ENCODE results near the gene LBH. TPM values are rescaled to one million over a fixed set of nuclear protein-coding genes. Genes with fewer than 3 reads are reported as not detected.
A peak's percentile ranks its signal among the peaks of the same experiment; 100 is the strongest.

The LBH gene
- total and polyA plus RNA-seq, 2 experiments from 2014 or later: 17.5 to 30.3 TPM

DNA sequence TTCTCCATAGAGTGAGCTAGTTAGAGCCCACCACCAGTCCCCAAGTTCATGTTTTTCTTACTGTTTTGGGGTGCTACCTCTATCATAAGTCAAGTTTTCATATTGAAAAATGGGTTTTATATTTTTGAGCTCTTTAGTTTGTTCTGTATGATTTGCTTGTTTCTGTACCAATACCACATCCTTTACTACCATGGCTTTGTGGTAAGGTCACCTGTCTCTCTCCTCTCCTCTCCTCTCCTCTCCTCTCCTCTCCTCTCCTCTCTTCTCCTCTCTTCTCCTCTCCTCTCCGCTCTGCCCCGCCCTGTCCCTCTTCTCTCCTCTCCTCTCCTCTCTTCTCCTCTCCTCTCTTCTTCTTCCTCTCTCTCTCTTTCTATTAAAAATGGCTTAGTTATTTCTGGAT is 22.1 kb upstream of the LBH start:
- no peaks in the 10 kb centered on the region for H3K9me3 Mint-ChIP-seq
- Histone ChIP-seq H3F3A (replicated peaks; ENCODE audit: low read depth) (no peaks in the 10 kb centered on the region), H3K4me2 (no peak overlapping the region), H4K20me1 (replicated peaks; ENCODE audit: insufficient read depth) (no peaks in the 10 kb centered on the region), H2AFZ (no peak overlapping the region), H3K9me2 (ENCODE audit: insufficient read depth) (no peaks in the 10 kb centered on the region), H3K27me3 (ENCODE audit: insufficient read depth) (no peaks in the 10 kb centered on the region), H3K79me2 (replicated peaks; ENCODE audit: insufficient read depth) (no peaks in the 10 kb centered on the region), H3K36me3 (ENCODE audit: insufficient read depth) (no peaks in the 10 kb centered on the region), H3K4me3 (no peak overlapping the region), H3K4me1 (ENCODE audit: insufficient read depth) (no peaks in the 10 kb centered on the region), H3K27ac (ENCODE audit: low read depth) (no peak overlapping the region)
- H3K27ac Mint-ChIP-seq: no peak overlapping the region
- H3K27me3 Mint-ChIP-seq (ENCODE audit: insufficient read depth, low read depth, poor library complexity): no peaks in the 10 kb centered on the region
- peaks cover 5% of the 10 kb centered on the region; the same call in 2 of the 3 replicates for H3K4me1 Mint-ChIP-seq
- ATAC-seq (no peak), DNase-seq (ENCODE audit: low spot score) (no peak)
- TF ChIP-seq, protein P1, sequence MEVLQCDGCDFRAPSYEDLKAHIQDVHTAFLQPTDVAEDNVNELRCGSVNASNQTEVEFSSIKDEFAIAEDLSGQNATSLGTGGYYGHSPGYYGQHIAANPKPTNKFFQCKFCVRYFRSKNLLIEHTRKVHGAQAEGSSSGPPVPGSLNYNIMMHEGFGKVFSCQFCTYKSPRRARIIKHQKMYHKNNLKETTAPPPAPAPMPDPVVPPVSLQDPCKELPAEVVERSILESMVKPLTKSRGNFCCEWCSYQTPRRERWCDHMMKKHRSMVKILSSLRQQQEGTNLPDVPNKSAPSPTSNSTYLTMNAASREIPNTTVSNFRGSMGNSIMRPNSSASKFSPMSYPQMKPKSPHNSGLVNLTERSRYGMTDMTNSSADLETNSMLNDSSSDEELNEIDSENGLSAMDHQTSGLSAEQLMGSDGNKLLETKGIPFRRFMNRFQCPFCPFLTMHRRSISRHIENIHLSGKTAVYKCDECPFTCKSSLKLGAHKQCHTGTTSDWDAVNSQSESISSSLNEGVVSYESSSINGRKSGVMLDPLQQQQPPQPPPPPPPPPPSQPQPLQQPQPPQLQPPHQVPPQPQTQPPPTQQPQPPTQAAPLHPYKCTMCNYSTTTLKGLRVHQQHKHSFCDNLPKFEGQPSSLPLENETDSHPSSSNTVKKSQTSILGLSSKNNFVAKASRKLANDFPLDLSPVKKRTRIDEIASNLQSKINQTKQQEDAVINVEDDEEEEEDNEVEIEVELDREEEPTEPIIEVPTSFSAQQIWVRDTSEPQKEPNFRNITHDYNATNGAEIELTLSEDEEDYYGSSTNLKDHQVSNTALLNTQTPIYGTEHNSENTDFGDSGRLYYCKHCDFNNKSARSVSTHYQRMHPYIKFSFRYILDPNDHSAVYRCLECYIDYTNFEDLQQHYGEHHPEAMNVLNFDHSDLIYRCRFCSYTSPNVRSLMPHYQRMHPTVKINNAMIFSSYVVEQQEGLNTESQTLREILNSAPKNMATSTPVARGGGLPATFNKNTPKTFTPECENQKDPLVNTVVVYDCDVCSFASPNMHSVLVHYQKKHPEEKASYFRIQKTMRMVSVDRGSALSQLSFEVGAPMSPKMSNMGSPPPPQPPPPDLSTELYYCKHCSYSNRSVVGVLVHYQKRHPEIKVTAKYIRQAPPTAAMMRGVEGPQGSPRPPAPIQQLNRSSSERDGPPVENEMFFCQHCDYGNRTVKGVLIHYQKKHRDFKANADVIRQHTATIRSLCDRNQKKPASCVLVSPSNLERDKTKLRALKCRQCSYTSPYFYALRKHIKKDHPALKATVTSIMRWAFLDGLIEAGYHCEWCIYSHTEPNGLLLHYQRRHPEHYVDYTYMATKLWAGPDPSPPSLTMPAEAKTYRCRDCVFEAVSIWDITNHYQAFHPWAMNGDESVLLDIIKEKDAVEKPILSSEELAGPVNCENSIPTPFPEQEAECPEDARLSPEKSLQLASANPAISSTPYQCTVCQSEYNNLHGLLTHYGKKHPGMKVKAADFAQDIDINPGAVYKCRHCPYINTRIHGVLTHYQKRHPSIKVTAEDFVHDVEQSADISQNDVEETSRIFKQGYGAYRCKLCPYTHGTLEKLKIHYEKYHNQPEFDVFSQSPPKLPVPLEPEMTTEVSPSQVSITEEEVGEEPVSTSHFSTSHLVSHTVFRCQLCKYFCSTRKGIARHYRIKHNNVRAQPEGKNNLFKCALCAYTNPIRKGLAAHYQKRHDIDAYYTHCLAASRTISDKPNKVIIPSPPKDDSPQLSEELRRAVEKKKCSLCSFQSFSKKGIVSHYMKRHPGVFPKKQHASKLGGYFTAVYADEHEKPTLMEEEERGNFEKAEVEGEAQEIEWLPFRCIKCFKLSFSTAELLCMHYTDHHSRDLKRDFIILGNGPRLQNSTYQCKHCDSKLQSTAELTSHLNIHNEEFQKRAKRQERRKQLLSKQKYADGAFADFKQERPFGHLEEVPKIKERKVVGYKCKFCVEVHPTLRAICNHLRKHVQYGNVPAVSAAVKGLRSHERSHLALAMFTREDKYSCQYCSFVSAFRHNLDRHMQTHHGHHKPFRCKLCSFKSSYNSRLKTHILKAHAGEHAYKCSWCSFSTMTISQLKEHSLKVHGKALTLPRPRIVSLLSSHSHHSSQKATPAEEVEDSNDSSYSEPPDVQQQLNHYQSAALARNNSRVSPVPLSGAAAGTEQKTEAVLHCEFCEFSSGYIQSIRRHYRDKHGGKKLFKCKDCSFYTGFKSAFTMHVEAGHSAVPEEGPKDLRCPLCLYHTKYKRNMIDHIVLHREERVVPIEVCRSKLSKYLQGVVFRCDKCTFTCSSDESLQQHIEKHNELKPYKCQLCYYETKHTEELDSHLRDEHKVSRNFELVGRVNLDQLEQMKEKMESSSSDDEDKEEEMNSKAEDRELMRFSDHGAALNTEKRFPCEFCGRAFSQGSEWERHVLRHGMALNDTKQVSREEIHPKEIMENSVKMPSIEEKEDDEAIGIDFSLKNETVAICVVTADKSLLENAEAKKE (CRISPR knock-in tag; IDR thresholded peaks at IDR 0.05): no peak
- TF ChIP-seq CREB1 (CRISPR knock-in tag; IDR thresholded peaks at IDR 0.05; ENCODE audit: low read depth): no peak
- no peak for TF ChIP-seq EZH2 (IDR thresholded peaks at IDR 0.05; ENCODE audit: low read depth, unreplicated experiment)
- TF ChIP-seq JUNB (IDR thresholded peaks at IDR 0.05; ENCODE audit: unreplicated experiment): no peak
- no peak for TF ChIP-seq STAT1 (IDR thresholded peaks at IDR 0.05; ENCODE audit: unreplicated experiment)
- no peak for TF ChIP-seq NANOG (IDR thresholded peaks at IDR 0.05; ENCODE audit: borderline replicate concordance)
- TF ChIP-seq ZNF331 (CRISPR knock-in tag; IDR thresholded peaks at IDR 0.05; ENCODE audit: low read depth): no peak
- no peaks in the 10 kb centered on the region for H3K36me3 Mint-ChIP-seq (ENCODE audit: low read depth)
- H3K4me3 Mint-ChIP-seq: no peak overlapping the region

DNA sequence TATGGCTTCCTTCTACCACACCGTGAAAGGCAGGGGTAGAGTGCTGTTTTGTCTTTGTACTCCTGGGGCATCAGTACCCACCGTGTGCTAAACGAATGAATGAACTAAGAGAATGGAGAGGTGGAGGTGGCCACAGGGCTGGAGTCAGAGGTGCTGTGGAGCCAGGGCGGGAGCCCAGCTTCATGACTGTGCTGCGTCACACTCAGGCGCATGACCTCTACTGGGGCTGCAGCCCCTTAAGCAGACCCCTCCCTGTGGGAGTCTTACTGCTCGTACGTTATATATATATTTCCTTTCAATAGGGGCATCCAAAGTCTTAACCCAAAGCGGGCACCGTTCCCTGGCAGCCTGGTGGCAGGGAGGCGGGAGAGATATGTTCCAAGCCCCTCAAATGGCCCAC is 18.0 kb upstream of the LBH start:
- Mint-ChIP-seq H3K27me3 (ENCODE audit: insufficient read depth, low read depth, poor library complexity) (peaks cover 3% of the 10 kb centered on the region), H3K4me1 (peaks cover 18% of the 10 kb centered on the region), H3K4me3 (no peak overlapping the region), H3K9me3 (no peaks in the 10 kb centered on the region), H3K36me3 (ENCODE audit: low read depth) (no peaks in the 10 kb centered on the region), H3K27ac (no peak overlapping the region)
- TF ChIP-seq, protein P2, sequence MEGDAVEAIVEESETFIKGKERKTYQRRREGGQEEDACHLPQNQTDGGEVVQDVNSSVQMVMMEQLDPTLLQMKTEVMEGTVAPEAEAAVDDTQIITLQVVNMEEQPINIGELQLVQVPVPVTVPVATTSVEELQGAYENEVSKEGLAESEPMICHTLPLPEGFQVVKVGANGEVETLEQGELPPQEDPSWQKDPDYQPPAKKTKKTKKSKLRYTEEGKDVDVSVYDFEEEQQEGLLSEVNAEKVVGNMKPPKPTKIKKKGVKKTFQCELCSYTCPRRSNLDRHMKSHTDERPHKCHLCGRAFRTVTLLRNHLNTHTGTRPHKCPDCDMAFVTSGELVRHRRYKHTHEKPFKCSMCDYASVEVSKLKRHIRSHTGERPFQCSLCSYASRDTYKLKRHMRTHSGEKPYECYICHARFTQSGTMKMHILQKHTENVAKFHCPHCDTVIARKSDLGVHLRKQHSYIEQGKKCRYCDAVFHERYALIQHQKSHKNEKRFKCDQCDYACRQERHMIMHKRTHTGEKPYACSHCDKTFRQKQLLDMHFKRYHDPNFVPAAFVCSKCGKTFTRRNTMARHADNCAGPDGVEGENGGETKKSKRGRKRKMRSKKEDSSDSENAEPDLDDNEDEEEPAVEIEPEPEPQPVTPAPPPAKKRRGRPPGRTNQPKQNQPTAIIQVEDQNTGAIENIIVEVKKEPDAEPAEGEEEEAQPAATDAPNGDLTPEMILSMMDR (conservative IDR thresholded peaks at IDR 0.05; ENCODE audit: low read depth in 2 of 2): no peak
- TF ChIP-seq EZH2phosphoT487 (IDR thresholded peaks at IDR 0.05; ENCODE audit: unreplicated experiment) (no peak), STAT1 (IDR thresholded peaks at IDR 0.05; ENCODE audit: unreplicated experiment) (no peak), EZH2 (IDR thresholded peaks at IDR 0.05; ENCODE audit: low read depth, unreplicated experiment) (no peak)
- Histone ChIP-seq H3F3A (replicated peaks; ENCODE audit: low read depth) (no peaks in the 10 kb centered on the region), H3K4me3 (no peak overlapping the region), H4K20me1 (replicated peaks; ENCODE audit: insufficient read depth) (no peaks in the 10 kb centered on the region), H2AFZ (peak overlapping the region; percentile 16; the same call in 1 of the 2 replicates), H3K4me1 (ENCODE audit: insufficient read depth) (no peaks in the 10 kb centered on the region; the same call in 1 of the 2 replicates), H3K27me3 (ENCODE audit: insufficient read depth) (no peaks in the 10 kb centered on the region), H3K4me2 (no peak overlapping the region), H3K9me2 (ENCODE audit: insufficient read depth) (no peaks in the 10 kb centered on the region), H3K79me2 (replicated peaks; ENCODE audit: insufficient read depth) (no peaks in the 10 kb centered on the region), H3K36me3 (ENCODE audit: insufficient read depth) (no peaks in the 10 kb centered on the region), H3K27ac (ENCODE audit: low read depth) (no peak overlapping the region)
- no peak for ATAC-seq
- no peak for DNase-seq (ENCODE audit: low spot score)
